NCI-H1105 treated with DMSO at 0.1 percent for 48 hours (cell line): ENCODE data around the gene USF3.

Source experiments
- DNase-seq: peaks from one replicate; lab custom pipeline; 2025; lab: John Stamatoyannopoulos, UW

USF3 gene

GRCh38 chr3:113696658-113697499 lies 437 bp upstream of the USF3 start:
- DNase-seq: peak; percentile 99

GRCh38 chr3:113695431-113695785 lies 1.0 kb downstream of the USF3 start:
- DNase-seq: no peak

- no peak for DNase-seq
These were observed 6.0 kb downstream of the USF3 start for GRCh38 chr3:113690482-113690881.

GRCh38 chr3:113685956-113686721 lies 10.3 kb downstream of the USF3 start:
- no peak for DNase-seq

- DNase-seq: no peak
These were observed 11.3 kb downstream of the USF3 start for GRCh38 chr3:113685124-113685523.

GRCh38 chr3:113684271-113684819 lies 12.1 kb downstream of the USF3 start:
- DNase-seq: no peak

GRCh38 chr3:113678773-113679172 lies 17.7 kb downstream of the USF3 start:
- no peak for DNase-seq

- no peak for DNase-seq
These were observed 18.7 kb downstream of the USF3 start for GRCh38 chr3:113677737-113678136.

- no peak for DNase-seq
These were observed 20.2 kb downstream of the USF3 start for GRCh38 chr3:113676261-113676660.

- DNase-seq: no peak
These were observed 22.8 kb downstream of the USF3 start for GRCh38 chr3:113673593-113673992.

GRCh38 chr3:113668015-113668414 lies 28.4 kb downstream of the USF3 start:
- no peak for DNase-seq

GRCh38 chr3:113664523-113665094 lies 31.8 kb downstream of the USF3 start:
- DNase-seq: no peak

- DNase-seq: no peak
These were observed 32.7 kb downstream of the USF3 start for GRCh38 chr3:113663761-113664160.

- DNase-seq: no peak
These were observed 33.1 kb downstream of the USF3 start for GRCh38 chr3:113663324-113663750.

- no peak for DNase-seq
These were observed 33.6 kb downstream of the USF3 start for GRCh38 chr3:113662824-113663223.

- no peak for DNase-seq
These were observed 35.5 kb downstream of the USF3 start for GRCh38 chr3:113660896-113661295.

GRCh38 chr3:113660458-113660857 lies 36.0 kb downstream of the USF3 start:
- no peak for DNase-seq

GRCh38 chr3:113659996-113660395 lies 36.4 kb downstream of the USF3 start:
- no peak for DNase-seq

- DNase-seq: no peak
These were observed 37.3 kb downstream of the USF3 start for GRCh38 chr3:113659101-113659541.

- no peak for DNase-seq
These were observed 38.3 kb downstream of the USF3 start for GRCh38 chr3:113658107-113658506.

GRCh38 chr3:113654851-113655250 lies 41.6 kb downstream of the USF3 start:
- no peak for DNase-seq

- DNase-seq: no peak
These were observed 42.1 kb downstream of the USF3 start for GRCh38 chr3:113654310-113654709.
